GM12892 (cell line): ENCODE results near the gene TBCE.

ENCODE experiments used
- POLR2A ChIP-seq: IDR thresholded peaks from 2 replicates; pipeline ENCODE4 v1.6.1; 2011; ENCODE audit warnings: low read depth, low read length, control low read depth
- TAF1 ChIP-seq: IDR thresholded peaks from 2 replicates; pipeline ENCODE4 v1.6.1; 2011; ENCODE audit warnings: low read depth, mild to moderate bottlenecking, control low read depth, low read length, borderline replicate concordance

GRCh38 chr1:235330918-235331285, 36.3 kb upstream of the TBCE start:
- TF ChIP-seq TAF1 = no peak
- TF ChIP-seq POLR2A = no peak
